Parathyroid adenoma (tissue), 2 donors: Measurements from ENCODE around the gene CHPF2.

Experiments
- H2AFZ ChIP-seq: fragments of 300-600 bp; sonication (generic); one replicate; pipeline ENCODE4 v1.7.0; 2017; ENCODE audit warnings: antibody characterized with exemption, mild to moderate bottlenecking
- H3K27ac ChIP-seq: fragments of 300-600 bp; sonication (generic); one replicate; pipeline ENCODE4 v1.7.0; 2017
- H3K27me3 ChIP-seq: fragments of 300-600 bp; sonication (generic); one replicate; pipeline ENCODE4 v1.7.0; 2017; ENCODE audit warnings: low read length; ENCODE audit not compliant: control insufficient read depth, insufficient read depth
- H3K36me3 ChIP-seq: fragments of 300-600 bp; sonication (generic); one replicate; pipeline ENCODE4 v1.7.0; 2017; ENCODE audit warnings: low read length; ENCODE audit not compliant: control insufficient read depth, insufficient read depth
- H3K4me1 ChIP-seq: fragments of 300-600 bp; sonication (generic); one replicate; pipeline ENCODE4 v1.7.0; 2017; ENCODE audit warnings: control low read depth
- H3K4me2 ChIP-seq: fragments of 300-600 bp; sonication (generic); one replicate; pipeline ENCODE4 v1.7.0; 2017; ENCODE audit warnings: low read length
- H3K4me3 ChIP-seq: fragments of 300-600 bp; sonication (generic); one replicate; pipeline ENCODE4 v1.7.0; 2017; ENCODE audit warnings: low read depth, low read length
- H3K79me2 ChIP-seq: fragments of 300-600 bp; sonication (generic); one replicate; pipeline ENCODE4 v1.7.0; 2017; ENCODE audit warnings: control low read depth
- H3K9ac ChIP-seq: fragments of 300-600 bp; sonication (generic); one replicate; pipeline ENCODE4 v1.7.0; 2017; ENCODE audit warnings: mild to moderate bottlenecking
- H3K9me3 ChIP-seq: fragments of 300-600 bp; sonication (generic); one replicate; pipeline ENCODE4 v1.7.0; 2017; ENCODE audit warnings: low read length; ENCODE audit not compliant: control insufficient read depth
- TF ChIP-seq, protein P1 (sequence below): fragments of 300-600 bp; sonication (generic); IDR thresholded peaks from one replicate; pipeline ENCODE4 v1.7.0; 2017; ENCODE audit warnings: antibody characterized with exemption, mild to moderate bottlenecking
- donor health status: primary hyperparathyroidism.

CHPF2 gene

DNA sequence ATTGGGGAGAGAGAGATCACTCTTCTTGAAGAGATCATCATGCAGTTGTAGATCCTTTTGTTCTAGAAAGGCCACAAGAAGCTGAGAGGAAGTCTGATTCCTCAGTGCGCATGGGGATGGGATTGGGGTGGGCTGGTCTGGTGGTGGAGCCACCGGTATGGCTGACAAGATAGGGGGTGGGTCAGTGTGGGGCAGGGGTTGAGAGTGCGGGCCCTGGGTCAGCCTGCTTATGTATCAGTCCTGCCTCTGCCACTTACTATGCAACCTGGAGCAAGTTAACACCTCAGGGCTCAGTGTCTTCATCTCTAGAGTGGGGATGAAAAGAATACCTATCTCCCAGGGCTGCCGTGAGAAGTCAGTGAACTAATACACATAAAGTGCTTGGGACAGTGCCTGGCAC is 8.3 kb downstream of the CHPF2 start:
- Histone ChIP-seq H3K9me3 (no peaks in the 10 kb centered on the region), H3K36me3 (no peaks in the 10 kb centered on the region), H3K4me1 (peaks cover 3% of the 10 kb centered on the region), H3K27ac (no peak overlapping the region), H3K79me2 (no peaks in the 10 kb centered on the region), H3K27me3 (no peaks in the 10 kb centered on the region), H2AFZ (no peak overlapping the region), H3K9ac (no peak overlapping the region), H3K4me3 (no peak overlapping the region), H3K4me2 (no peak overlapping the region)
- TF ChIP-seq, protein P1, sequence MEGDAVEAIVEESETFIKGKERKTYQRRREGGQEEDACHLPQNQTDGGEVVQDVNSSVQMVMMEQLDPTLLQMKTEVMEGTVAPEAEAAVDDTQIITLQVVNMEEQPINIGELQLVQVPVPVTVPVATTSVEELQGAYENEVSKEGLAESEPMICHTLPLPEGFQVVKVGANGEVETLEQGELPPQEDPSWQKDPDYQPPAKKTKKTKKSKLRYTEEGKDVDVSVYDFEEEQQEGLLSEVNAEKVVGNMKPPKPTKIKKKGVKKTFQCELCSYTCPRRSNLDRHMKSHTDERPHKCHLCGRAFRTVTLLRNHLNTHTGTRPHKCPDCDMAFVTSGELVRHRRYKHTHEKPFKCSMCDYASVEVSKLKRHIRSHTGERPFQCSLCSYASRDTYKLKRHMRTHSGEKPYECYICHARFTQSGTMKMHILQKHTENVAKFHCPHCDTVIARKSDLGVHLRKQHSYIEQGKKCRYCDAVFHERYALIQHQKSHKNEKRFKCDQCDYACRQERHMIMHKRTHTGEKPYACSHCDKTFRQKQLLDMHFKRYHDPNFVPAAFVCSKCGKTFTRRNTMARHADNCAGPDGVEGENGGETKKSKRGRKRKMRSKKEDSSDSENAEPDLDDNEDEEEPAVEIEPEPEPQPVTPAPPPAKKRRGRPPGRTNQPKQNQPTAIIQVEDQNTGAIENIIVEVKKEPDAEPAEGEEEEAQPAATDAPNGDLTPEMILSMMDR, result no peak

DNA sequence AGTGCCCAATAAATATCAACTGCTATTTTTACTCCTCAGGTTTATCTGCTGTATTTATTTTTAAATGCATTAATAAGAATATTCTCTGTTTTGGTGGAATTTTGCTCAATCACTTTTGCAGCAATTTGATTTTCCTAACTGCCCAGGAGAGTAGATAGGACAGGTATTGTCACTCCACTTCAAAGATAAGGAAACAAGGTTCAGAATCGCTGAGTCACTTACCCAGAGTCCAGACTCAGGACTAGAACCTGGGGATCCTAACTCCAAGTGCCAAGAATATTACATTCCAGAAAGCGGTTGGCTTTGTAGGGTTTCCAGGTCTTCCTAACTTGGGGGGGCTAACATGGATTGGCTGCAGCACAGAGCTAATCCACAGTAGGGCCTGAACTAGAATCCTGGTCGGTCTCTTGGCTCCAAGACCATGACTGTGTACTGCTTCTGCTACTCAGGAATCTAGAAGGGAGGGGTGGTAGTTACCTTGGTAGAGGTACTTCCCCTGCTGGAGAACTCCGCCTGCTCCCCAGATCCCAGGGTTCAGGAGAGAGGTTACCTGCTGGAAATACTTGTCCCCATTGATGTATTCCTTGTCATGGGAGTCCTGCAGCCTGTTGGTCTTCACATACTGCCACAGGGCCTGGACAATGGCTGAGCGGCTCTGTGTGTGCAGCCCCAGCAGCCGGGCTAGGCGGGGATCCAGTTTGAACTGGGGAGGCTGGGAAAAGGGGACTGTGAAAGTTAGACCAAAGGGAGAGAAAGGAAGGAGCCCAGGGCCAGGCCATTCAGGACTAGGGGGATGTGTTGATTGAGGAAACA is 8.9 kb downstream of the CHPF2 start:
- Histone ChIP-seq H3K36me3 (no peaks in the 10 kb centered on the region), H3K4me2 (no peak overlapping the region), H3K4me1 (peaks cover 3% of the 10 kb centered on the region), H3K27ac (no peak overlapping the region), H3K9me3 (no peaks in the 10 kb centered on the region), H3K79me2 (no peaks in the 10 kb centered on the region), H3K9ac (no peak overlapping the region), H3K4me3 (no peak overlapping the region), H2AFZ (no peak overlapping the region), H3K27me3 (no peaks in the 10 kb centered on the region)
- TF ChIP-seq, protein P1, result no peak

DNA sequence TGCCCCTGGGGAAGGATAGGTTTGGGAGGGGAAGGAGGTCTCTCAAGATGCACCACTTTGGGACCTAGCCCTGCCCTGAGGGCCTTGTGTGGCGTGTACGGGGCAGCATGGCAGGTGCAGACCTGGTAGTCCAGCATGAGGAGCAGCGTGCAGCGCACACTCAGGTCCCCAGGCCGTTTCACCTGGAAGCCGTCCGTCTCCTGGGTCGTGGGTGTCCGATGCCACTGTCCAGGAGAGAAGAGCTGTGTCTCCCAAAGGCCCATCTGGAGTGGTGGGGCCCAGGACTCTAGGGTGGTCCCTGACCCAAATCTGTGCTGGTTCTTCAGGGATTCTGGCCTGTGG is 9.4 kb downstream of the CHPF2 start:
- H3K27me3 ChIP-seq, result no peaks in the 10 kb centered on the region

DNA sequence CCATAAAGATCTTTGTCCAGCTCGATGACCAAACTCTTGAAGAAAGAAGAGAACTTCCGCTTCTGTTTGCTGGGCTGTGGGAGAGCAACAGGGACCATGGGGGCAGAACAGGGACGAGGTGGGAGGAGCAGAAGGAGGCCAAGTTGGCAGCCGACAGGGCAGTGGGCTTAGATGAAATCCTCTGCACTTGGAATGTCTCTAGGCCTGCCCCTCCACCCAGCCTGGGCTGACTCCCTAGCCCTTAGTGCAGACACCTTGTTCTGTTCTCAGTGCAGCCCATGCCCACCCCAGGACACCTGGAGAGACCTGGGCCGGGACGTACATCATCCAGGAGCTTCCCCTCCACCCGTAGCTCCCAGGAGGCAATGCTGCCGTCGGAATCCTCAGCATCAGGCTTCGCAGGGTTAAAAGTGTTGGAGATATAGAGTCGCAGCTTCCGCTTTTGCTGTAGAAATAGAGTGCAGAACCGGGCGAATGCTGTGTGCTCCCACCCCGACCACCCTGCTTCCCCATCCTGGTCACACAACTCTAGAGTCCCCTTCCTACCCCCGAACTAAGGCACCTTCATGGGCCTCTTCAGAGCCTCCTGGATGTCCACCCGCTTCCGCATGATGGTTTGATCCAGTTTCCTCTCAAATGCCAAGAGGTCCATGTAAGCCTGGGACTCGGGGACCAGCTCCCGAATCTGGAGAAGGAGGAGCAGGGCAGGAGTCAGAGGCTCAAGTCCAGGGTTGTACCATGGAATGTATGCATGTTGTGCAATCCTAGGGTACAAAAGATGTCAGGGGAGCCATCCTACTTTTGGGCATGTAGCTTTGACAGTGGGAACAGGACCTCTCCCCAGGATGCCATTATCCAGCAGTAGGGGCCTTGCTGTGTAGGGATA is 10.1 kb downstream of the CHPF2 start:
- Histone ChIP-seq H3K79me2 (no peaks in the 10 kb centered on the region), H3K9ac (no peak overlapping the region), H3K27ac (no peak overlapping the region), H2AFZ (no peak overlapping the region), H3K36me3 (no peaks in the 10 kb centered on the region), H3K9me3 (no peaks in the 10 kb centered on the region), H3K27me3 (no peaks in the 10 kb centered on the region), H3K4me2 (no peak overlapping the region), H3K4me1 (peaks cover 8% of the 10 kb centered on the region), H3K4me3 (no peak overlapping the region)
- TF ChIP-seq, protein P1, result no peak

More for the DNA sequence above, 9.4 kb downstream of the CHPF2 start:
- no peaks in the 10 kb centered on the region for H3K79me2 ChIP-seq
- H3K36me3 ChIP-seq, result no peaks in the 10 kb centered on the region
- TF ChIP-seq, protein P1, result no peak
- no peak overlapping the region for H2AFZ ChIP-seq
- no peaks in the 10 kb centered on the region for H3K9me3 ChIP-seq
- H3K27ac ChIP-seq, result no peak overlapping the region
- H3K4me2 ChIP-seq, result no peak overlapping the region
- H3K4me3 ChIP-seq, result no peak overlapping the region
- H3K9ac ChIP-seq, result no peak overlapping the region
- peaks cover 3% of the 10 kb centered on the region for H3K4me1 ChIP-seq
